Measurements from ENCODE around the gene LIN28B. TPM values are rescaled to one million over a fixed set of nuclear protein-coding genes. Genes with fewer than 3 reads are reported as not detected.

Gene LIN28B
- total RNA-seq, 1 experiment from 2014 or later: 21.6 TPM

DNA sequence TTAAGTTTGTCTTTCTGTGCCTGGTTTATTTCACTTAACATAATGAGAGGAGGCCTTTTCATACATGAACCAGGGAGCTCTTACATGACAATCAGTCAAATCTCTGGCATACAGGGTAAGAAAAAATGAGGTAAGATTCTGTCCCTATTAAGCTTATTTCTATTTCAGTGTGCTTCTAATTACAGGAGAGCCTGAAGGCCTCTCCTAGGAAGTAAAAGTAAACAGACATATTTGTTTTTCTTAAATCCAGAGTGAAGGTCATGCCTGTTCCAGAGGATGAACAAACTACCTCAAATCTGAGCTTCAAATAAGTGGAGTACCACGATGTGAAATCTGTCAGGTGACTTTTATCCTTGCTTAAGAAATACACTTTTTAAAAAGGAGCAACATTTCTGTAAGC is 150.3 kb downstream of the LIN28B start:
- no TSS peak for BruUV-seq (replicated peaks)
- POLR2A ChIA-PET (ENCODE audit: low non-redundant PET): no interaction called here
- no peaks in the 10 kb centered on the region for H3K36me3 ChIP-seq (ENCODE audit: insufficient read depth, low read length, poor library complexity, severe bottlenecking)

DNA sequence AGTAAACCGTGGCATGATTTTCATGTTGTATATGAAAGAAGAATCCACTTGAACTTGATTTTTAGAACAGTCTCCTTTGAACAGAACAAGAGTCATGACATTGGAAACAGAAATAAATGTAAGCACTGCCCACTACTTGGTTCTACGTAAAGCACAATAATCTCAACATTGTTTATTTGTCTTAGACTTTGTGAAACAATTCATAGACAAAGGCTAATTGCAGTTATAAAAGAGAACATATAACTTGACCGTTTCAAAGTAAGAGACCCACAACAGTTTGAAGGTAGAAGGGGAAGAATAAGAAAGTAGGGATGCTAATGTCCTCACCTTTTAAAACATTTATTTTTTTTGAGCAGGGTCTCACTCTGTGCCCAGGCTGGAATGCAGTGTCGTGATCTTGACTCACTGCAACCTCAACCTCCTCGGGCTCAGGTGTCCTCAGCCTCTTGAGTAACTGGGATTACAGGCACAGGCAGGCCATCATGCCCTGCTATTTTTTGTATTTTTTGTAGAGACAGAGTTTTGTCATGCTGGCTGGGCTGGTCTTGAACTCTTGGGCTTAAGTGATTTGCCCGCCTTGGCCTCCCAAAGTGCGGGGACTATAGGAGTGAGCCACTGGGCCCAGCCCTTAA is 151.8 kb downstream of the LIN28B start:
- H3K9me3 ChIP-seq (ENCODE audit: low read depth, low read length, poor library complexity, severe bottlenecking): no peaks in the 10 kb centered on the region
- no peak for DNase-seq (ENCODE audit: low spot score)
- no peaks in the 10 kb centered on the region for H3K4me1 ChIP-seq (ENCODE audit: insufficient read depth, low read length, poor library complexity, severe bottlenecking)
- ChIA-PET POLR2A (ENCODE audit: low non-redundant PET) (no interaction called here), CTCF (no interaction called here)
- H3K27me3 ChIP-seq (replicated peaks; ENCODE audit: insufficient read depth, low read depth, low read length, poor library complexity): no peaks in the 10 kb centered on the region
- intact Hi-C loops (cut with micrococcal nuclease; ENCODE audit: unreplicated experiment): no loop called here
- no peaks in the 10 kb centered on the region for H3K36me3 ChIP-seq (ENCODE audit: insufficient read depth, low read length, poor library complexity, severe bottlenecking)
- BruUV-seq (replicated peaks): no TSS peak
- no peak overlapping the region for H3K4me3 ChIP-seq (ENCODE audit: low read depth, low read length, poor library complexity, severe bottlenecking)
- H3K27ac ChIP-seq (ENCODE audit: low read depth, low read length, poor library complexity, severe bottlenecking): no peak overlapping the region
- TF ChIP-seq, protein P1, sequence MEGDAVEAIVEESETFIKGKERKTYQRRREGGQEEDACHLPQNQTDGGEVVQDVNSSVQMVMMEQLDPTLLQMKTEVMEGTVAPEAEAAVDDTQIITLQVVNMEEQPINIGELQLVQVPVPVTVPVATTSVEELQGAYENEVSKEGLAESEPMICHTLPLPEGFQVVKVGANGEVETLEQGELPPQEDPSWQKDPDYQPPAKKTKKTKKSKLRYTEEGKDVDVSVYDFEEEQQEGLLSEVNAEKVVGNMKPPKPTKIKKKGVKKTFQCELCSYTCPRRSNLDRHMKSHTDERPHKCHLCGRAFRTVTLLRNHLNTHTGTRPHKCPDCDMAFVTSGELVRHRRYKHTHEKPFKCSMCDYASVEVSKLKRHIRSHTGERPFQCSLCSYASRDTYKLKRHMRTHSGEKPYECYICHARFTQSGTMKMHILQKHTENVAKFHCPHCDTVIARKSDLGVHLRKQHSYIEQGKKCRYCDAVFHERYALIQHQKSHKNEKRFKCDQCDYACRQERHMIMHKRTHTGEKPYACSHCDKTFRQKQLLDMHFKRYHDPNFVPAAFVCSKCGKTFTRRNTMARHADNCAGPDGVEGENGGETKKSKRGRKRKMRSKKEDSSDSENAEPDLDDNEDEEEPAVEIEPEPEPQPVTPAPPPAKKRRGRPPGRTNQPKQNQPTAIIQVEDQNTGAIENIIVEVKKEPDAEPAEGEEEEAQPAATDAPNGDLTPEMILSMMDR (conservative IDR thresholded peaks at IDR 0.05; ENCODE audit: low read depth, low read length): no peak
- TF ChIP-seq EZH2 (IDR thresholded peaks at IDR 0.05; ENCODE audit: borderline replicate concordance, low read depth, low read length, poor library complexity, severe bottlenecking): no peak

More for the DNA sequence above, 150.3 kb downstream of the LIN28B start:
- intact Hi-C loops (cut with micrococcal nuclease; ENCODE audit: unreplicated experiment): no loop called here
- no peak overlapping the region for H3K4me3 ChIP-seq (ENCODE audit: low read depth, low read length, poor library complexity, severe bottlenecking)
- H3K27ac ChIP-seq (ENCODE audit: low read depth, low read length, poor library complexity, severe bottlenecking): no peak overlapping the region
- DNase-seq (ENCODE audit: low spot score): no peak
- CTCF ChIA-PET: interaction anchor here (0.5 kb wide), 1 partner anchor 256 kb away, joined by 3 read pairs; no protein-coding TSS in a partner anchor
- no peaks in the 10 kb centered on the region for H3K27me3 ChIP-seq (replicated peaks; ENCODE audit: insufficient read depth, low read depth, low read length, poor library complexity)
- H3K4me1 ChIP-seq (ENCODE audit: insufficient read depth, low read length, poor library complexity, severe bottlenecking): no peaks in the 10 kb centered on the region
- TF ChIP-seq, protein P1 (conservative IDR thresholded peaks at IDR 0.05; ENCODE audit: low read depth, low read length): no peak
- no peak for TF ChIP-seq EZH2 (IDR thresholded peaks at IDR 0.05; ENCODE audit: borderline replicate concordance, low read depth, low read length, poor library complexity, severe bottlenecking)
- no peaks in the 10 kb centered on the region for H3K9me3 ChIP-seq (ENCODE audit: low read depth, low read length, poor library complexity, severe bottlenecking)

GRCh38 chr6:105109955-105110895 is 153.3 kb downstream of the LIN28B start:
- CTCF ChIA-PET: no interaction called here
- POLR2A ChIA-PET (ENCODE audit: low non-redundant PET): no interaction called here

More at GRCh38 chr6:105109955-105110895, 153.3 kb downstream of the LIN28B start:
- H3K27me3 ChIP-seq (replicated peaks; ENCODE audit: insufficient read depth, low read depth, low read length, poor library complexity): no peaks in the 10 kb centered on the region
- DNase-seq (ENCODE audit: low spot score): no peak
- no TSS peak for BruUV-seq (replicated peaks)
- H3K36me3 ChIP-seq (ENCODE audit: insufficient read depth, low read length, poor library complexity, severe bottlenecking): no peaks in the 10 kb centered on the region
- no peak overlapping the region for H3K4me3 ChIP-seq (ENCODE audit: low read depth, low read length, poor library complexity, severe bottlenecking)
- TF ChIP-seq, protein P1 (conservative IDR thresholded peaks at IDR 0.05; ENCODE audit: low read depth, low read length): no peak
- TF ChIP-seq EZH2 (IDR thresholded peaks at IDR 0.05; ENCODE audit: borderline replicate concordance, low read depth, low read length, poor library complexity, severe bottlenecking): no peak
- H3K27ac ChIP-seq (ENCODE audit: low read depth, low read length, poor library complexity, severe bottlenecking): no peak overlapping the region
- intact Hi-C loops (cut with micrococcal nuclease; ENCODE audit: unreplicated experiment): no loop called here
- no peaks in the 10 kb centered on the region for H3K9me3 ChIP-seq (ENCODE audit: low read depth, low read length, poor library complexity, severe bottlenecking)
- no peaks in the 10 kb centered on the region for H3K4me1 ChIP-seq (ENCODE audit: insufficient read depth, low read length, poor library complexity, severe bottlenecking)
